Caco-2 (cell line): ENCODE measurements around the gene LTBP1. TPM values are rescaled to one million over a fixed set of nuclear protein-coding genes. Genes with fewer than 3 reads are reported as not detected.

Source experiments
- BruUV-seq: library from RNA; stranded (reverse); fragments of 400-500 nt; replicated peaks from 2 replicates; lab custom pipeline; 2021; lab: Mats Ljungman, UMichigan
- CTCF ChIA-PET: fragments of 300-600 bp; sonication (Branson Sonifier 250); formaldehyde crosslinking; loops from one replicate; lab custom pipeline; 2022; ENCODE audit warnings: antibody characterized with exemption; lab: Charles Lee
- POLR2A ChIA-PET: fragments of 300-600 bp; sonication (Branson Sonifier 250); formaldehyde crosslinking; loops from one replicate; lab custom pipeline; 2022; ENCODE audit warnings: antibody characterized with exemption; lab: Charles Lee
- DNase-seq, 2 experiments: peaks; one replicate each; pipeline versions ENCODE4 v3.0.0 to v3.0.0-alpha.2; 2020 to 2022
- H3K27me3 ChIP-seq: replicated peaks from 2 replicates; pipeline ENCODE4 v1.6.0; 2011; ENCODE audit warnings: low read length; ENCODE audit not compliant: control insufficient read depth, insufficient read depth
- H3K36me3 ChIP-seq: 2 replicates; pipeline ENCODE4 v1.5.1; 2011; ENCODE audit warnings: low read length; ENCODE audit not compliant: control insufficient read depth, insufficient read depth
- H3K4me1 ChIP-seq: fragments of 250-450 bp; sonication (Bioruptor Pico); 2 replicates; pipeline ENCODE4 v1.5.1; 2020; ENCODE audit warnings: mild to moderate bottlenecking
- H3K4me3 ChIP-seq: 2 replicates; pipeline ENCODE4 v1.5.1; 2011; ENCODE audit warnings: low read depth, mild to moderate bottlenecking, control low read depth, low read length
- H3K9me3 ChIP-seq: fragments of 250-450 bp; sonication (Bioruptor Pico); 2 replicates; pipeline ENCODE4 v1.5.1; 2020; ENCODE audit warnings: mild to moderate bottlenecking, moderate library complexity
- H3K27ac Mint-ChIP-seq: one replicate; pipeline ENCODE4 v1.8.0; 2022; ENCODE audit warnings: mixed read lengths; ENCODE audit not compliant: unreplicated experiment
- H3K27me3 Mint-ChIP-seq: one replicate; pipeline ENCODE4 v1.8.0; 2022; ENCODE audit warnings: mixed read lengths; ENCODE audit not compliant: insufficient read depth, unreplicated experiment
- H3K36me3 Mint-ChIP-seq: one replicate; pipeline ENCODE4 v1.8.0; 2022; ENCODE audit warnings: mild to moderate bottlenecking, mixed read lengths; ENCODE audit not compliant: insufficient read depth, unreplicated experiment
- H3K4me1 Mint-ChIP-seq: one replicate; pipeline ENCODE4 v1.8.0; 2022; ENCODE audit warnings: low read depth, mixed read lengths; ENCODE audit not compliant: unreplicated experiment
- H3K4me3 Mint-ChIP-seq: one replicate; pipeline ENCODE4 v1.8.0; 2022; ENCODE audit warnings: mild to moderate bottlenecking, moderate library complexity, mixed read lengths; ENCODE audit not compliant: unreplicated experiment
- H3K9me3 Mint-ChIP-seq: one replicate; pipeline ENCODE4 v1.8.0; 2022; ENCODE audit warnings: mixed read lengths; ENCODE audit not compliant: unreplicated experiment
- intact Hi-C: fragments of 100-400 bp; cut with micrococcal nuclease; formaldehyde crosslinking; loops from one replicate; pipeline ENCODE4 v1.10.0; 2022; ENCODE audit not compliant: unreplicated experiment
- total RNA-seq: library from RNA; stranded (reverse); gene quantifications from 2 replicates; pipeline ENCODE4 v1.2.3, GENCODE V29; 2022
- TF ChIP-seq, protein P1 (sequence below), 2 experiments: fragments of 200-600 bp in 1 of 2; IDR thresholded peaks; 1 replicate in 1 of 2; 2 replicates in 1 of 2; pipeline versions ENCODE4 v1.5.1 to v1.8.0; 2011 to 2022; ENCODE audit warnings: antibody characterized with exemption in 1 of 2, control low read depth in 1 of 2, inconsistent platforms in 1 of 2, low read depth in 1 of 2, low read length in 1 of 2, mild to moderate bottlenecking in 1 of 2, moderate library complexity in 1 of 2; ENCODE audit not compliant: insufficient read depth in 1 of 2, severe bottlenecking in 1 of 2, unreplicated experiment in 1 of 2

Gene LTBP1
- total RNA-seq, 1 experiment from 2014 or later, result 64.2 TPM

DNA sequence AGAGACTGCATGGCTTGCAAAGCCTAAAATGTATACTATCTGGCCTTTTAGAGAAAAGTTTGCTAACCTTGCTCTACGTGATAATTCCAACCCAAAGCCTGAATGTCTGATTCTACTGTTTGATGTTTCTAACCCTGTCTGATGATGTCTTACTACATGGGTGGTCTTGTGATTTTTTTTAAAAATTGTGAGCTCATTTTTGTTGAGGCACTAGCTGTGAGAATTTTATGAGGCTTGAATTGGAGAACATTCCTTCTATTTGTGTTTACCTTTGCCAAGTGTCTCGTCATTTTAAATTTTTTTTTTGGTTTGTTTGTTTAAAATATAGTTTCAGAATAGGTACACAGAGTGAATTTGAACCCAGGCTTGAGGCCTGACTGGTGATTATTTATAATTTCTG lies 15.2 kb upstream of the LTBP1 start:
- Mint-ChIP-seq H3K27ac (no peak overlapping the region), H3K27me3 (no peaks in the 10 kb centered on the region), H3K36me3 (no peaks in the 10 kb centered on the region), H3K9me3 (peaks cover 12% of the 10 kb centered on the region), H3K4me1 (peaks cover 8% of the 10 kb centered on the region), H3K4me3 (no peak overlapping the region)
- no peak for DNase-seq
- Histone ChIP-seq H3K36me3 (no peaks in the 10 kb centered on the region), H3K4me3 (no peak overlapping the region), H3K27me3 (no peaks in the 10 kb centered on the region), H3K4me1 (no peaks in the 10 kb centered on the region), H3K9me3 (no peaks in the 10 kb centered on the region)
- intact Hi-C loops, result no loop called here
- CTCF ChIA-PET, result no interaction called here
- POLR2A ChIA-PET, result no interaction called here
- no TSS peak for BruUV-seq
- TF ChIP-seq, protein P1, sequence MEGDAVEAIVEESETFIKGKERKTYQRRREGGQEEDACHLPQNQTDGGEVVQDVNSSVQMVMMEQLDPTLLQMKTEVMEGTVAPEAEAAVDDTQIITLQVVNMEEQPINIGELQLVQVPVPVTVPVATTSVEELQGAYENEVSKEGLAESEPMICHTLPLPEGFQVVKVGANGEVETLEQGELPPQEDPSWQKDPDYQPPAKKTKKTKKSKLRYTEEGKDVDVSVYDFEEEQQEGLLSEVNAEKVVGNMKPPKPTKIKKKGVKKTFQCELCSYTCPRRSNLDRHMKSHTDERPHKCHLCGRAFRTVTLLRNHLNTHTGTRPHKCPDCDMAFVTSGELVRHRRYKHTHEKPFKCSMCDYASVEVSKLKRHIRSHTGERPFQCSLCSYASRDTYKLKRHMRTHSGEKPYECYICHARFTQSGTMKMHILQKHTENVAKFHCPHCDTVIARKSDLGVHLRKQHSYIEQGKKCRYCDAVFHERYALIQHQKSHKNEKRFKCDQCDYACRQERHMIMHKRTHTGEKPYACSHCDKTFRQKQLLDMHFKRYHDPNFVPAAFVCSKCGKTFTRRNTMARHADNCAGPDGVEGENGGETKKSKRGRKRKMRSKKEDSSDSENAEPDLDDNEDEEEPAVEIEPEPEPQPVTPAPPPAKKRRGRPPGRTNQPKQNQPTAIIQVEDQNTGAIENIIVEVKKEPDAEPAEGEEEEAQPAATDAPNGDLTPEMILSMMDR (IDR thresholded peaks at IDR 0.05; ENCODE audit: insufficient read depth in 1 of 2, low read depth in 1 of 2, low read length in 1 of 2, severe bottlenecking in 1 of 2, unreplicated experiment in 1 of 2), result no peak

DNA sequence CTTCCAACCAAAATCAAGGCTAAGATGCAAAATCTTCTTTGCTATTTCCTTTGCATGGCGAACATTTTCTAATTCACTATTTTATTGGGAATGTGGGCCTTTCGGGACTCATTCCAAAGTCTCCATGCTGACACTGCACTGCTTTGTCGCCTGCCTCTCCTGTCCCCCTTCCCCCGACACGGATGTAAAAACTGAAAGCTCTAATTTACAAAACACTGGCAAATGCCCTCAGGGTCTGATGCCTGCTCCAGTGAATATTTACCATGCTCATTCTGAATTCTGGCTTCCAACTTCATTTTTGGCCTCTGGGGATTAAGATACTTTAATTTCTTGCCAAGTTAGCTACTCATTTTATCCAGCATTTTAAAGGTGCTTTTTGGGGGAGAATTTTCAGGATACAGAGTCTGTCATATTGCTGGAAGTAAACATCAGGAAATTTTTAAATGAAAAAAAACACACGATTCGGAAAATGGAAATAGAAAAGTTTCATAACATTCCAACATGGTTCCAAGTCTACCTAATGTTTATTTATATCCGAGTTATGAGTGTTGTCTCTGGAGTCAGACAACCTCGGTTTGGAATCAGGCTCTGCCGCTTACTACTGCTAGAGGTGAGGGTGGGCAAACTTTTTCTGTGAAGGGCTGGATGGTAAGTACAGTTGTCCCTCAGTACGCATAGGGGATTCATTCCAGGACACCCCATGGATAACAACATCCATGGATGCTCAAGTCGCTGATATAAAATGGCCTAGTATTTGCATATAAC lies 14.6 kb upstream of the LTBP1 start:
- POLR2A ChIA-PET, result no interaction called here
- Histone ChIP-seq H3K27me3 (no peaks in the 10 kb centered on the region), H3K4me3 (no peak overlapping the region), H3K36me3 (no peaks in the 10 kb centered on the region), H3K9me3 (no peaks in the 10 kb centered on the region), H3K4me1 (no peaks in the 10 kb centered on the region)
- H3K4me1 Mint-ChIP-seq, result peaks cover 8% of the 10 kb centered on the region
- no peak overlapping the region for H3K27ac Mint-ChIP-seq
- TF ChIP-seq, protein P1 (IDR thresholded peaks at IDR 0.05; ENCODE audit: insufficient read depth in 1 of 2, low read depth in 1 of 2, low read length in 1 of 2, severe bottlenecking in 1 of 2, unreplicated experiment in 1 of 2), result no peak
- DNase-seq, result no peak
- H3K27me3 Mint-ChIP-seq, result no peaks in the 10 kb centered on the region
- intact Hi-C loops, result no loop called here
- no peaks in the 10 kb centered on the region for H3K36me3 Mint-ChIP-seq
- H3K4me3 Mint-ChIP-seq, result no peak overlapping the region
- CTCF ChIA-PET, result no interaction called here
- BruUV-seq, result no TSS peak
- H3K9me3 Mint-ChIP-seq, result peaks cover 11% of the 10 kb centered on the region

DNA sequence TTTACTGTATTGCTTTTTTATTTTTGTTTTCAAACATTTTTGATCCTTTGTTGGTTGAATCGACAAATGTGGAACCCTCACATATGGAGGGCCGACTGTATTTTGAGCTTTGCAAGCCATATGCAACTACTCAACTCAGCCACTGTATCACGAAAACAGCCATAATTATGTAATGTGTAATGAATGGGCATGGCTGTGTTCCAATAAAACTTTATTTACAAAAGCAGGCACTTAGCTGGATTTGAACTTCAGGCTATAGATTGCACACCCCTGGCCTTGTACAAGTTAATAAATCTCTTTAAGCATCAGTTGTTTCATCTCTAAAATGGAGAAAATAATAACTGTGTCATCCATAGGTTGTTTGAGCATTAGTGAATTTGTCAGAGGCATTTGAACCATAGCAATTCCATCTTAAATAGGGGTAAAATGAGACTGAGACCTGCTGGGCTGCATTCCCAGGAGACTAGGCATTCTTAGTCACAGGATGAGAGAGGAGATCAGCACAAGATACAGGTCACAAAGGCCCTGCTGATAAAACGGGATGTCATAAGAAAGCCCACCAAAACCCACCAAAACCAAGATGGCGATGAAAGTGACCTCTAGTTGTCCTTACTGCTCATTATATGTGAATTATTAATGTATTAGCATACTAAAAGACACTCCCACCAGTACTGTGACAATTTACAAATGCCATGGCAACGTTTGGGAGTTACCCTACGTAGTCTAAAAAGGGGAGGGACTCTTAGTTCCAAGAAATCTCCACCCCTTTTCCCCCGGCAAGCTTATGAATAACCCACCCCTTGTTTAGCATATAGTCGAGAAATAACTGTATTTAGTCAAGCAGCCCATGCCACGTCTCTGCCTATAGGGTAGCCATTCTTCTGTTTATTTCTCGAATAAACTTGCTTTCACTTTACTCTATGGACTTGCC lies 13.7 kb upstream of the LTBP1 start:
- ChIA-PET POLR2A (no interaction called here), CTCF (no interaction called here)
- peaks cover 1% of the 10 kb centered on the region for H3K9me3 Mint-ChIP-seq
- no peak for DNase-seq
- H3K27ac Mint-ChIP-seq, result no peak overlapping the region
- peaks cover 13% of the 10 kb centered on the region for H3K4me1 Mint-ChIP-seq
- TF ChIP-seq, protein P1 (IDR thresholded peaks at IDR 0.05; ENCODE audit: insufficient read depth in 1 of 2, low read depth in 1 of 2, low read length in 1 of 2, severe bottlenecking in 1 of 2, unreplicated experiment in 1 of 2), result no peak
- intact Hi-C loops, result no loop called here
- BruUV-seq, result no TSS peak
- H3K36me3 ChIP-seq, result no peaks in the 10 kb centered on the region
- H3K9me3 ChIP-seq, result no peaks in the 10 kb centered on the region
- H3K4me1 ChIP-seq, result no peaks in the 10 kb centered on the region; the same call in 1 of the 2 replicates
- H3K27me3 ChIP-seq, result no peaks in the 10 kb centered on the region
- H3K27me3 Mint-ChIP-seq, result no peaks in the 10 kb centered on the region
- H3K4me3 ChIP-seq, result no peak overlapping the region
- H3K4me3 Mint-ChIP-seq, result no peak overlapping the region
- H3K36me3 Mint-ChIP-seq, result no peaks in the 10 kb centered on the region
